Measurements from ENCODE around the gene SNRNP40. TPM values are rescaled to one million over a fixed set of nuclear protein-coding genes. Genes with fewer than 3 reads are reported as not detected.
A peak's percentile ranks its signal among the peaks of the same experiment; 100 is the strongest.

SNRNP40 gene
- total RNA-seq, 1 donor from 2014 or later: 68.0 TPM

- TF ChIP-seq, protein P1, sequence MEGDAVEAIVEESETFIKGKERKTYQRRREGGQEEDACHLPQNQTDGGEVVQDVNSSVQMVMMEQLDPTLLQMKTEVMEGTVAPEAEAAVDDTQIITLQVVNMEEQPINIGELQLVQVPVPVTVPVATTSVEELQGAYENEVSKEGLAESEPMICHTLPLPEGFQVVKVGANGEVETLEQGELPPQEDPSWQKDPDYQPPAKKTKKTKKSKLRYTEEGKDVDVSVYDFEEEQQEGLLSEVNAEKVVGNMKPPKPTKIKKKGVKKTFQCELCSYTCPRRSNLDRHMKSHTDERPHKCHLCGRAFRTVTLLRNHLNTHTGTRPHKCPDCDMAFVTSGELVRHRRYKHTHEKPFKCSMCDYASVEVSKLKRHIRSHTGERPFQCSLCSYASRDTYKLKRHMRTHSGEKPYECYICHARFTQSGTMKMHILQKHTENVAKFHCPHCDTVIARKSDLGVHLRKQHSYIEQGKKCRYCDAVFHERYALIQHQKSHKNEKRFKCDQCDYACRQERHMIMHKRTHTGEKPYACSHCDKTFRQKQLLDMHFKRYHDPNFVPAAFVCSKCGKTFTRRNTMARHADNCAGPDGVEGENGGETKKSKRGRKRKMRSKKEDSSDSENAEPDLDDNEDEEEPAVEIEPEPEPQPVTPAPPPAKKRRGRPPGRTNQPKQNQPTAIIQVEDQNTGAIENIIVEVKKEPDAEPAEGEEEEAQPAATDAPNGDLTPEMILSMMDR (IDR thresholded peaks at IDR 0.05; ENCODE audit: partially characterized antibody, unreplicated experiment): no peak
- H3K4me1 Mint-ChIP-seq (ENCODE audit: low read depth, unreplicated experiment): peaks cover 4% of the 10 kb centered on the region
- H3K27ac Mint-ChIP-seq (ENCODE audit: unreplicated experiment): no peak overlapping the region
- DNase-seq: no peak
- no peaks in the 10 kb centered on the region for H3K9me3 Mint-ChIP-seq (ENCODE audit: unreplicated experiment)
- H3K36me3 Mint-ChIP-seq (ENCODE audit: unreplicated experiment): peaks cover 4% of the 10 kb centered on the region
- H3K27me3 Mint-ChIP-seq (ENCODE audit: unreplicated experiment): no peaks in the 10 kb centered on the region
- H3K4me3 Mint-ChIP-seq (ENCODE audit: unreplicated experiment): no peak overlapping the region
These were observed 36.8 kb downstream of the SNRNP40 start for GRCh38 chr1:31259746-31260145.

DNA sequence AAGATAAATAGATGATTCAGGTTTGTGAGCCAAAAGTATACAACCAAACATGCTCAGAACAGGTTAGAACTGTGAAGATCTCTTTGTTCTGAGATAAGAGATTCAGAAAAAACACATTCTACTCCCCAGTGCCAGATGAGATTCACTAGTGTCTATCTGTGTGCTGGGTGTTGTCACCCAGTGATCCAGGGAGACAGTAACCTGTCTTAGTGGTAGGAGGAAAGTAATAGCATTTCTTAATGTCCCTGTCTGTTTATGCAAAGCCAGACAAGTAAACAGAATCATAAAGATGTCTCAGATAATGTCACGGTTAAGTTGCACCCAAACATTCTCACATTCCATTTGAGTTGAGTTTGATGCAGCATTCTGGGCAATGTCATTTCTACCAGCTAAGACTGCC, 38.0 kb downstream of the SNRNP40 start:
- Mint-ChIP-seq H3K36me3 (ENCODE audit: unreplicated experiment) (peaks cover 4% of the 10 kb centered on the region), H3K27ac (ENCODE audit: unreplicated experiment) (no peak overlapping the region), H3K4me3 (ENCODE audit: unreplicated experiment) (no peak overlapping the region), H3K4me1 (ENCODE audit: low read depth, unreplicated experiment) (peaks cover 2% of the 10 kb centered on the region), H3K9me3 (ENCODE audit: unreplicated experiment) (no peaks in the 10 kb centered on the region), H3K27me3 (ENCODE audit: unreplicated experiment) (no peaks in the 10 kb centered on the region)
- DNase-seq: no peak
- TF ChIP-seq, protein P1 (IDR thresholded peaks at IDR 0.05; ENCODE audit: partially characterized antibody, unreplicated experiment): no peak

- H3K4me1 Mint-ChIP-seq (ENCODE audit: low read depth, unreplicated experiment): peaks cover 2% of the 10 kb centered on the region
- H3K27ac Mint-ChIP-seq (ENCODE audit: unreplicated experiment): no peak overlapping the region
- no peak overlapping the region for H3K4me3 Mint-ChIP-seq (ENCODE audit: unreplicated experiment)
- H3K9me3 Mint-ChIP-seq (ENCODE audit: unreplicated experiment): no peaks in the 10 kb centered on the region
- H3K36me3 Mint-ChIP-seq (ENCODE audit: unreplicated experiment): peaks cover 4% of the 10 kb centered on the region
- TF ChIP-seq, protein P1 (IDR thresholded peaks at IDR 0.05; ENCODE audit: partially characterized antibody, unreplicated experiment): no peak
- DNase-seq: no peak
- no peaks in the 10 kb centered on the region for H3K27me3 Mint-ChIP-seq (ENCODE audit: unreplicated experiment)
These were observed 39.4 kb downstream of the SNRNP40 start for GRCh38 chr1:31257213-31257612.

DNA sequence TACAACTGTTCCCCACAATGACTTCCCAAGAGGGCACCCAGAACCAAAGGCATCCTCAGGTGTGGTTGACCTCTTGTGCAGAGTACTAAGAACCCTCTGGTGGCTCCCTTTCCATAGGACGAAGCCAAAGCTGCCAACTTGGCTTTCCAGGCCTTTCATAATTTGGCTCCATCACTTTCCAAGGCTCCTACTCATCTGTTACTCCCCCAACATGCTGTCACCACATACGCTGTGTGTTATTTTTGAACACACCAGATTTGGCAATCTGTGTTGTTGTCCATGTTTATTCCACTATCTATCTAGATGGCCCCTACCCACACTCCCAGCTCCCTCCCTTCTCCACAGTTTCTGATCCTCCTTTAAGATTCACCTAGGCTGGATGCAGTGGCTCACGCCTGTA, 46.7 kb downstream of the SNRNP40 start:
- peaks cover 5% of the 10 kb centered on the region for H3K27me3 Mint-ChIP-seq (ENCODE audit: unreplicated experiment)
- H3K27ac Mint-ChIP-seq (ENCODE audit: unreplicated experiment): no peak overlapping the region
- DNase-seq: no peak
- no peaks in the 10 kb centered on the region for H3K36me3 Mint-ChIP-seq (ENCODE audit: unreplicated experiment)
- no peak overlapping the region for H3K4me3 Mint-ChIP-seq (ENCODE audit: unreplicated experiment)
- H3K9me3 Mint-ChIP-seq (ENCODE audit: unreplicated experiment): peaks cover 3% of the 10 kb centered on the region
- H3K4me1 Mint-ChIP-seq (ENCODE audit: low read depth, unreplicated experiment): no peaks in the 10 kb centered on the region
- TF ChIP-seq, protein P1 (IDR thresholded peaks at IDR 0.05; ENCODE audit: partially characterized antibody, unreplicated experiment): no peak

GRCh38 chr1:31248276-31248675, 48.3 kb downstream of the SNRNP40 start:
- H3K27ac Mint-ChIP-seq (ENCODE audit: unreplicated experiment): no peak overlapping the region
- DNase-seq: no peak
- H3K27me3 Mint-ChIP-seq (ENCODE audit: unreplicated experiment): peaks cover 5% of the 10 kb centered on the region
- peak overlapping the region; percentile 9 for H3K4me3 Mint-ChIP-seq (ENCODE audit: unreplicated experiment)
- peaks cover 10% of the 10 kb centered on the region for H3K4me1 Mint-ChIP-seq (ENCODE audit: low read depth, unreplicated experiment)
- TF ChIP-seq, protein P1 (IDR thresholded peaks at IDR 0.05; ENCODE audit: partially characterized antibody, unreplicated experiment): no peak
- no peaks in the 10 kb centered on the region for H3K36me3 Mint-ChIP-seq (ENCODE audit: unreplicated experiment)
- H3K9me3 Mint-ChIP-seq (ENCODE audit: unreplicated experiment): peaks cover 3% of the 10 kb centered on the region

Measured in glutamatergic neuron (in vitro differentiated cells).